HAP-1 (cell line): ENCODE data around the gene GKN1.

Experiments
- DNase-seq, 2 experiments: peaks; one replicate each; pipeline ENCODE4 v3.0.0-alpha.2; 2016 to 2020; ENCODE audit warnings: low spot score in 2 of 2
- H3K27me3 ChIP-seq: fragments of 250-450 bp; sonication (Bioruptor Pico); 2 replicates; pipeline ENCODE4 v1.5.1; 2020; ENCODE audit warnings: low read depth, mild to moderate bottlenecking, moderate library complexity
- H3K36me3 ChIP-seq: fragments of 250-450 bp; sonication (Bioruptor Pico); replicated peaks from 2 replicates; pipeline ENCODE4 v1.5.1; 2020; ENCODE audit warnings: mild to moderate bottlenecking
- H3K4me1 ChIP-seq: fragments of 250-450 bp; sonication (Bioruptor Pico); 2 replicates; pipeline ENCODE4 v1.5.1; 2020; ENCODE audit warnings: mild to moderate bottlenecking
- H3K4me3 ChIP-seq: fragments of 250-450 bp; sonication (Bioruptor Pico); 2 replicates; pipeline ENCODE4 v1.5.1; 2020; ENCODE audit warnings: mild to moderate bottlenecking, moderate library complexity
- H3K9me3 ChIP-seq: fragments of 250-450 bp; sonication (Bioruptor Pico); 2 replicates; pipeline ENCODE4 v1.5.1; 2020; ENCODE audit warnings: mild to moderate bottlenecking, moderate library complexity
- in situ Hi-C: fragments of 300-500 bp; cut with MboI; formaldehyde crosslinking; loops from 3 replicates; pipeline ENCODE4 v1.14.3; 2020; ENCODE audit warnings: low sequenced_read_pairs, inconsistent platforms, mixed read lengths

The GKN1 gene

GRCh38 chr2:68971591-68972231, 2.7 kb upstream of the GKN1 start:
- in situ Hi-C loops: no loop called here
- no peaks in the 10 kb centered on the region for H3K36me3 ChIP-seq
- H3K27me3 ChIP-seq: 0 out of 2 replicates have a peak, but pooled peaks cover under 1% of the 10 kb centered on the region
- DNase-seq: no peak
- no peaks in the 10 kb centered on the region for H3K9me3 ChIP-seq
- H3K4me3 ChIP-seq: no peak overlapping the region
- H3K4me1 ChIP-seq: no peaks in the 10 kb centered on the region

GRCh38 chr2:68974946-68975665, 670 bp downstream of the GKN1 start:
- H3K4me1 ChIP-seq: peaks cover 4% of the 10 kb centered on the region; the same call in 1 of the 2 replicates
- H3K36me3 ChIP-seq: no peaks in the 10 kb centered on the region
- in situ Hi-C loops: no loop called here
- DNase-seq: no peak
- no peaks in the 10 kb centered on the region for H3K27me3 ChIP-seq
- no peaks in the 10 kb centered on the region for H3K9me3 ChIP-seq
- H3K4me3 ChIP-seq: no peak overlapping the region

GRCh38 chr2:68975844-68976243, 1.4 kb downstream of the GKN1 start:
- DNase-seq: no peak
- Histone ChIP-seq H3K4me3 (no peak overlapping the region), H3K4me1 (peaks cover 4% of the 10 kb centered on the region; the same call in 1 of the 2 replicates), H3K27me3 (no peaks in the 10 kb centered on the region), H3K36me3 (no peaks in the 10 kb centered on the region), H3K9me3 (no peaks in the 10 kb centered on the region)
- in situ Hi-C loops: no loop called here

- H3K36me3 ChIP-seq: no peaks in the 10 kb centered on the region
- no peak overlapping the region for H3K4me3 ChIP-seq
- no peaks in the 10 kb centered on the region for H3K27me3 ChIP-seq
- H3K9me3 ChIP-seq: no peaks in the 10 kb centered on the region
- in situ Hi-C loops: no loop called here
- H3K4me1 ChIP-seq: peaks cover 4% of the 10 kb centered on the region; the same call in 1 of the 2 replicates
- DNase-seq: peak; percentile 11 to 17
Measured at GRCh38 chr2:68977453-68977852, 3.0 kb downstream of the GKN1 start.

- Histone ChIP-seq H3K27me3 (no peaks in the 10 kb centered on the region), H3K4me3 (no peak overlapping the region), H3K9me3 (no peaks in the 10 kb centered on the region), H3K36me3 (no peaks in the 10 kb centered on the region), H3K4me1 (peaks cover 4% of the 10 kb centered on the region; the same call in 1 of the 2 replicates)
- DNase-seq: no peak
- in situ Hi-C loops: no loop called here
Measured at GRCh38 chr2:68978098-68978497, 3.7 kb downstream of the GKN1 start.

- H3K27me3 ChIP-seq: no peaks in the 10 kb centered on the region
- H3K36me3 ChIP-seq: no peaks in the 10 kb centered on the region
- H3K9me3 ChIP-seq: no peaks in the 10 kb centered on the region
- in situ Hi-C loops: no loop called here
- no peak overlapping the region for H3K4me3 ChIP-seq
- peaks cover 4% of the 10 kb centered on the region; the same call in 1 of the 2 replicates for H3K4me1 ChIP-seq
- no peak for DNase-seq
Measured at GRCh38 chr2:68980956-68981355, 6.5 kb downstream of the GKN1 start.

GRCh38 chr2:68987021-68987503, 12.6 kb downstream of the GKN1 start:
- no peaks in the 10 kb centered on the region for H3K9me3 ChIP-seq
- peaks cover 9% of the 10 kb centered on the region for H3K27me3 ChIP-seq
- H3K4me1 ChIP-seq: no peaks in the 10 kb centered on the region
- no peak overlapping the region for H3K4me3 ChIP-seq
- H3K36me3 ChIP-seq: no peaks in the 10 kb centered on the region
- in situ Hi-C loops: no loop called here
- no peak for DNase-seq

- in situ Hi-C loops: no loop called here
- no peaks in the 10 kb centered on the region for H3K36me3 ChIP-seq
- H3K4me1 ChIP-seq: no peaks in the 10 kb centered on the region
- peaks cover 9% of the 10 kb centered on the region for H3K27me3 ChIP-seq
- no peak overlapping the region for H3K4me3 ChIP-seq
- no peak for DNase-seq
- no peaks in the 10 kb centered on the region for H3K9me3 ChIP-seq
Measured at GRCh38 chr2:68989035-68989434, 14.6 kb downstream of the GKN1 start.

- Histone ChIP-seq H3K4me1 (no peaks in the 10 kb centered on the region), H3K4me3 (no peak overlapping the region), H3K36me3 (no peaks in the 10 kb centered on the region), H3K9me3 (no peaks in the 10 kb centered on the region), H3K27me3 (peaks cover 9% of the 10 kb centered on the region)
- in situ Hi-C loops: no loop called here
- no peak for DNase-seq
Measured at GRCh38 chr2:68992341-68992740, 17.9 kb downstream of the GKN1 start.

GRCh38 chr2:68992933-68993332, 18.5 kb downstream of the GKN1 start:
- Histone ChIP-seq H3K36me3 (no peaks in the 10 kb centered on the region), H3K9me3 (no peaks in the 10 kb centered on the region), H3K4me3 (no peak overlapping the region), H3K27me3 (peaks cover 9% of the 10 kb centered on the region), H3K4me1 (no peaks in the 10 kb centered on the region)
- in situ Hi-C loops: no loop called here
- no peak for DNase-seq

- in situ Hi-C loops: no loop called here
- peak in 1 of 2 experiments; percentile 15 for DNase-seq
- Histone ChIP-seq H3K27me3 (peaks cover 9% of the 10 kb centered on the region), H3K9me3 (no peaks in the 10 kb centered on the region), H3K36me3 (no peaks in the 10 kb centered on the region), H3K4me3 (no peak overlapping the region), H3K4me1 (no peaks in the 10 kb centered on the region)
Measured at GRCh38 chr2:68993660-68994059, 19.2 kb downstream of the GKN1 start.

GRCh38 chr2:68994864-68995263, 20.4 kb downstream of the GKN1 start:
- Histone ChIP-seq H3K36me3 (no peaks in the 10 kb centered on the region), H3K27me3 (peaks cover 7% of the 10 kb centered on the region), H3K4me3 (no peak overlapping the region), H3K4me1 (no peaks in the 10 kb centered on the region), H3K9me3 (no peaks in the 10 kb centered on the region)
- no peak for DNase-seq
- in situ Hi-C loops: no loop called here

- Histone ChIP-seq H3K4me1 (no peaks in the 10 kb centered on the region), H3K36me3 (no peaks in the 10 kb centered on the region), H3K27me3 (peaks cover 6% of the 10 kb centered on the region; the same call in 1 of the 2 replicates), H3K4me3 (no peak overlapping the region), H3K9me3 (0 out of 2 replicates have a peak, but pooled peaks cover 3% of the 10 kb centered on the region)
- DNase-seq: no peak
- in situ Hi-C loops: no loop called here
Measured at GRCh38 chr2:68995916-68996315, 21.5 kb downstream of the GKN1 start.

- in situ Hi-C loops: no loop called here
- Histone ChIP-seq H3K36me3 (no peaks in the 10 kb centered on the region), H3K9me3 (peaks cover 8% of the 10 kb centered on the region; the same call in 1 of the 2 replicates)
Measured at GRCh38 chr2:68997401-68997800, 23.0 kb downstream of the GKN1 start.

More at GRCh38 chr2:68997401-68997800, 23.0 kb downstream of the GKN1 start:
- no peak for DNase-seq
- Histone ChIP-seq H3K4me1 (no peaks in the 10 kb centered on the region), H3K27me3 (peaks cover 3% of the 10 kb centered on the region; the same call in 1 of the 2 replicates), H3K4me3 (no peak overlapping the region)
